ENCODE results near the gene SHROOM3. TPM values are rescaled to one million over a fixed set of nuclear protein-coding genes. Genes with fewer than 3 reads are reported as not detected.

Gene SHROOM3
- polyA plus RNA-seq, 2 of the 4 experiments (the other 2 are of a cell fraction), result 2.8 to 5.1 TPM

DNA sequence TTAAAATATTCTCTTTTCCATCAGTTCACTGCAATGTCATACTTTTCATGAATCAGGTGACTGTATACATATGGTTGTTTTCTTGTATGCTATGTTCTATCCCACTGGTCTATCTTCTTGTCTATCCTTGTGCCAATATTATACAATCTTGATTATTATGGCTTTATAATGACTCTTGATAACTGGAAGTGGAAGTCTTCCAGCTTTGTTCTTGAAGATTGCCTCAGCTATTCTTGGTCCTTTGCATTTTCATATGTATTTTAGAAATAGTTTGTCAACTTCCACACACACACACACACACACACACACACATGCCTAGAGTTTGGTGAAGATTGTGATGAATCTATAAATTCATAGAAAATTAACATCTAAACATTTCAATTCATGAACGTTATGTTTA, 67.9 kb downstream of the SHROOM3 start (continued):
- TF ChIP-seq, protein P1, sequence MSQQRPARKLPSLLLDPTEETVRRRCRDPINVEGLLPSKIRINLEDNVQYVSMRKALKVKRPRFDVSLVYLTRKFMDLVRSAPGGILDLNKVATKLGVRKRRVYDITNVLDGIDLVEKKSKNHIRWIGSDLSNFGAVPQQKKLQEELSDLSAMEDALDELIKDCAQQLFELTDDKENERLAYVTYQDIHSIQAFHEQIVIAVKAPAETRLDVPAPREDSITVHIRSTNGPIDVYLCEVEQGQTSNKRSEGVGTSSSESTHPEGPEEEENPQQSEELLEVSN (IDR thresholded peaks at IDR 0.05; ENCODE audit: borderline replicate concordance, low read depth), result no peak
- TF ChIP-seq, protein P2, sequence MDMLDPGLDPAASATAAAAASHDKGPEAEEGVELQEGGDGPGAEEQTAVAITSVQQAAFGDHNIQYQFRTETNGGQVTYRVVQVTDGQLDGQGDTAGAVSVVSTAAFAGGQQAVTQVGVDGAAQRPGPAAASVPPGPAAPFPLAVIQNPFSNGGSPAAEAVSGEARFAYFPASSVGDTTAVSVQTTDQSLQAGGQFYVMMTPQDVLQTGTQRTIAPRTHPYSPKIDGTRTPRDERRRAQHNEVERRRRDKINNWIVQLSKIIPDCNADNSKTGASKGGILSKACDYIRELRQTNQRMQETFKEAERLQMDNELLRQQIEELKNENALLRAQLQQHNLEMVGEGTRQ (IDR thresholded peaks at IDR 0.05), result no peak
- TF ChIP-seq MAZ (IDR thresholded peaks at IDR 0.05; ENCODE audit: borderline replicate concordance, low read depth, low read length), result no peak
- no peak for TF ChIP-seq RFX5 (IDR thresholded peaks at IDR 0.05)

DNA sequence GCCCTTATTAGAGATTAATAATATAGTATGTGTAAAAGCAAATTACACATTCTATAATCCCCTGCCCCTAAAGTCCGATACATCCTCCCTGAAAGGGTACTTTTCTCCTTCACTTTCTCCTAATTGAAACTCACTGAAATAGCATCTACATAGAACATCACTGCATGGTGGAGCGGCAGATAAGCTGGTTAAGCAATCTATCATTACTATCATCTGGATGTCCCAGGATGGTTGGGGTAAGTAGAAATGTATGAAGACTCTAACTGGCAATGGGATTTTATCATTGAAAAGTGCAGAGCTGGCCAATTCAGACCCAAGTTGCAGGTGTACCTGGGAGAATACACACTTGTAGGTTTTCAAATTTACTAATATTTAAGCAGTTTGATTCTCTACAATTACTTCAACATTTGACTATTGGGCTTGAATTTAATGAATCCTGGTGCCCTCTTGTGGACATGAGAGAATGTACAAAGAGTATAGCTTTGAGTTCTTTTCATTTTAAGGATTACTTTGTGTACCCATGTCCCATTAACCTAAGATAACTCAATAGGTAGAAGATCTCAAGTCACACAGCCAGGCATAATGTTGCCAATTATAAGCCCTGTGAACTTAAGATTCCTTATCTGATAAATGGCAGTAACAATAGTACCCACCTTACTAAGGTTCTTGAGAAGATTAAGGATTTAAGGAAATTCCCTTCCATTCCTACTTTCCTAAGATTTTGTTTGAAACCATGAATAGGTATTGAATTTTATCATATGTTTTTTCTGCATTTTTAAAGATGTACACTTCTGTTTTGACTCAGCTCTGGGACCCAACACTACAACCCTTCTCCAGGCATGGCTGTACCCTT, 69.8 kb downstream of the SHROOM3 start:
- peak; percentile 28 for FAIRE-seq
- CTCF ChIA-PET, result interaction anchor here (0.8 to 7.9 kb wide), 21 partner anchors 9 to 721 kb away, joined by 3 to 76 read pairs (median 4); partner anchors contain the start of genes CCDC158 and SHROOM3
- H3K9me3 ChIP-seq, result no peaks in the 10 kb centered on the region
- peak in 1 of 2 experiments; percentile 69; a peak in 3 of 6 replicates for ATAC-seq
- 46% methylated on average over 2 of the region's 2 CpGs for WGBS (ENCODE audit: missing lambda C conversion rate)
- no peaks in the 10 kb centered on the region for H3K4me1 ChIP-seq
- H3K4me3 ChIP-seq, result no peak overlapping the region
- POLR2A ChIA-PET, result no interaction called here
- DNase-seq (ENCODE audit: low read depth in 1 of 2, low spot score in 1 of 2), result peak; percentile 33 to 39
- no peak overlapping the region for H3K27ac ChIP-seq
- no peak overlapping the region for H3K4me2 ChIP-seq
- TF ChIP-seq PHF8 (IDR thresholded peaks at IDR 0.05; ENCODE audit: borderline replicate concordance, low read depth) (no peak), ESRRA (IDR thresholded peaks at IDR 0.05; ENCODE audit: borderline replicate concordance, low read length) (no peak), HDAC2 (IDR thresholded peaks at IDR 0.05) (no peak), HOXB5 (CRISPR knock-in tag; IDR thresholded peaks at IDR 0.05) (no peak), NFE2L2 (conservative IDR thresholded peaks at IDR 0.05; ENCODE audit: low read length) (no peak), EP300 (IDR thresholded peaks at IDR 0.05) (no peak), RARB (CRISPR knock-in tag; IDR thresholded peaks at IDR 0.05) (no peak), KDM5A (IDR thresholded peaks at IDR 0.05) (no peak), SREBF2 (IDR thresholded peaks at IDR 0.05) (no peak), KDM1A (IDR thresholded peaks at IDR 0.05; ENCODE audit: low read depth) (no peak), CBX8 (IDR thresholded peaks at IDR 0.05) (no peak), ZSCAN20 (CRISPR knock-in tag; IDR thresholded peaks at IDR 0.05) (no peak), ZC3H11A (IDR thresholded peaks at IDR 0.05) (no peak), SMC3 (IDR thresholded peaks at IDR 0.05) (peak; percentile 69), CHD2 (IDR thresholded peaks at IDR 0.05; ENCODE audit: low read length, partially characterized antibody) (no peak), MYC (IDR thresholded peaks at IDR 0.05; ENCODE audit: borderline replicate concordance, low read length) (no peak), ZNF302 (CRISPR knock-in tag; IDR thresholded peaks at IDR 0.05) (no peak), HEYL (CRISPR knock-in tag; IDR thresholded peaks at IDR 0.05) (no peak), RAD21 (conservative IDR thresholded peaks at IDR 0.05 in 1 of 2, IDR thresholded peaks at IDR 0.05 in 1 of 2) (peak; percentile 61 to 66), TP53 (CRISPR knock-in tag; IDR thresholded peaks at IDR 0.05) (no peak)
- TF ChIP-seq, protein P3, sequence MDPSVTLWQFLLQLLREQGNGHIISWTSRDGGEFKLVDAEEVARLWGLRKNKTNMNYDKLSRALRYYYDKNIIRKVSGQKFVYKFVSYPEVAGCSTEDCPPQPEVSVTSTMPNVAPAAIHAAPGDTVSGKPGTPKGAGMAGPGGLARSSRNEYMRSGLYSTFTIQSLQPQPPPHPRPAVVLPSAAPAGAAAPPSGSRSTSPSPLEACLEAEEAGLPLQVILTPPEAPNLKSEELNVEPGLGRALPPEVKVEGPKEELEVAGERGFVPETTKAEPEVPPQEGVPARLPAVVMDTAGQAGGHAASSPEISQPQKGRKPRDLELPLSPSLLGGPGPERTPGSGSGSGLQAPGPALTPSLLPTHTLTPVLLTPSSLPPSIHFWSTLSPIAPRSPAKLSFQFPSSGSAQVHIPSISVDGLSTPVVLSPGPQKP (IDR thresholded peaks at IDR 0.05; ENCODE audit: low read depth, low read length), result no peak
- TF ChIP-seq, protein P2 (IDR thresholded peaks at IDR 0.05), result no peak
- TF ChIP-seq, protein P4, sequence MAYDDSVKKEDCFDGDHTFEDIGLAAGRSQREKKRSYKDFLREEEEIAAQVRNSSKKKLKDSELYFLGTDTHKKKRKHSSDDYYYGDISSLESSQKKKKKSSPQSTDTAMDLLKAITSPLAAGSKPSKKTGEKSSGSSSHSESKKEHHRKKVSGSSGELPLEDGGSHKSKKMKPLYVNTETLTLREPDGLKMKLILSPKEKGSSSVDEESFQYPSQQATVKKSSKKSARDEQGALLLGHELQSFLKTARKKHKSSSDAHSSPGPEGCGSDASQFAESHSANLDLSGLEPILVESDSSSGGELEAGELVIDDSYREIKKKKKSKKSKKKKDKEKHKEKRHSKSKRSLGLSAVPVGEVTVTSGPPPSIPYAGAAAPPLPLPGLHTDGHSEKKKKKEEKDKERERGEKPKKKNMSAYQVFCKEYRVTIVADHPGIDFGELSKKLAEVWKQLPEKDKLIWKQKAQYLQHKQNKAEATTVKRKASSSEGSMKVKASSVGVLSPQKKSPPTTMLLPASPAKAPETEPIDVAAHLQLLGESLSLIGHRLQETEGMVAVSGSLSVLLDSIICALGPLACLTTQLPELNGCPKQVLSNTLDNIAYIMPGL (CRISPR knock-in tag; IDR thresholded peaks at IDR 0.05; ENCODE audit: borderline replicate concordance), result no peak
- TF ChIP-seq, protein P5, sequence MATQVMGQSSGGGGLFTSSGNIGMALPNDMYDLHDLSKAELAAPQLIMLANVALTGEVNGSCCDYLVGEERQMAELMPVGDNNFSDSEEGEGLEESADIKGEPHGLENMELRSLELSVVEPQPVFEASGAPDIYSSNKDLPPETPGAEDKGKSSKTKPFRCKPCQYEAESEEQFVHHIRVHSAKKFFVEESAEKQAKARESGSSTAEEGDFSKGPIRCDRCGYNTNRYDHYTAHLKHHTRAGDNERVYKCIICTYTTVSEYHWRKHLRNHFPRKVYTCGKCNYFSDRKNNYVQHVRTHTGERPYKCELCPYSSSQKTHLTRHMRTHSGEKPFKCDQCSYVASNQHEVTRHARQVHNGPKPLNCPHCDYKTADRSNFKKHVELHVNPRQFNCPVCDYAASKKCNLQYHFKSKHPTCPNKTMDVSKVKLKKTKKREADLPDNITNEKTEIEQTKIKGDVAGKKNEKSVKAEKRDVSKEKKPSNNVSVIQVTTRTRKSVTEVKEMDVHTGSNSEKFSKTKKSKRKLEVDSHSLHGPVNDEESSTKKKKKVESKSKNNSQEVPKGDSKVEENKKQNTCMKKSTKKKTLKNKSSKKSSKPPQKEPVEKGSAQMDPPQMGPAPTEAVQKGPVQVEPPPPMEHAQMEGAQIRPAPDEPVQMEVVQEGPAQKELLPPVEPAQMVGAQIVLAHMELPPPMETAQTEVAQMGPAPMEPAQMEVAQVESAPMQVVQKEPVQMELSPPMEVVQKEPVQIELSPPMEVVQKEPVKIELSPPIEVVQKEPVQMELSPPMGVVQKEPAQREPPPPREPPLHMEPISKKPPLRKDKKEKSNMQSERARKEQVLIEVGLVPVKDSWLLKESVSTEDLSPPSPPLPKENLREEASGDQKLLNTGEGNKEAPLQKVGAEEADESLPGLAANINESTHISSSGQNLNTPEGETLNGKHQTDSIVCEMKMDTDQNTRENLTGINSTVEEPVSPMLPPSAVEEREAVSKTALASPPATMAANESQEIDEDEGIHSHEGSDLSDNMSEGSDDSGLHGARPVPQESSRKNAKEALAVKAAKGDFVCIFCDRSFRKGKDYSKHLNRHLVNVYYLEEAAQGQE (IDR thresholded peaks at IDR 0.05), result no peak
- TF ChIP-seq, protein P6, sequence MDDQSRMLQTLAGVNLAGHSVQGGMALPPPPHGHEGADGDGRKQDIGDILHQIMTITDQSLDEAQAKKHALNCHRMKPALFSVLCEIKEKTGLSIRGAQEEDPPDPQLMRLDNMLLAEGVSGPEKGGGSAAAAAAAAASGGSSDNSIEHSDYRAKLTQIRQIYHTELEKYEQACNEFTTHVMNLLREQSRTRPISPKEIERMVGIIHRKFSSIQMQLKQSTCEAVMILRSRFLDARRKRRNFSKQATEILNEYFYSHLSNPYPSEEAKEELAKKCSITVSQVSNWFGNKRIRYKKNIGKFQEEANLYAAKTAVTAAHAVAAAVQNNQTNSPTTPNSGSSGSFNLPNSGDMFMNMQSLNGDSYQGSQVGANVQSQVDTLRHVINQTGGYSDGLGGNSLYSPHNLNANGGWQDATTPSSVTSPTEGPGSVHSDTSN (IDR thresholded peaks at IDR 0.05), result no peak
